Fibroblast of the conjunctiva (primary cell): Measurements from ENCODE around the gene PAM16.

Experiments
- DNase-seq: peaks from one replicate; pipeline ENCODE4 v3.0.0-alpha.2; 2010; ENCODE audit warnings: low read depth

Gene PAM16

DNA sequence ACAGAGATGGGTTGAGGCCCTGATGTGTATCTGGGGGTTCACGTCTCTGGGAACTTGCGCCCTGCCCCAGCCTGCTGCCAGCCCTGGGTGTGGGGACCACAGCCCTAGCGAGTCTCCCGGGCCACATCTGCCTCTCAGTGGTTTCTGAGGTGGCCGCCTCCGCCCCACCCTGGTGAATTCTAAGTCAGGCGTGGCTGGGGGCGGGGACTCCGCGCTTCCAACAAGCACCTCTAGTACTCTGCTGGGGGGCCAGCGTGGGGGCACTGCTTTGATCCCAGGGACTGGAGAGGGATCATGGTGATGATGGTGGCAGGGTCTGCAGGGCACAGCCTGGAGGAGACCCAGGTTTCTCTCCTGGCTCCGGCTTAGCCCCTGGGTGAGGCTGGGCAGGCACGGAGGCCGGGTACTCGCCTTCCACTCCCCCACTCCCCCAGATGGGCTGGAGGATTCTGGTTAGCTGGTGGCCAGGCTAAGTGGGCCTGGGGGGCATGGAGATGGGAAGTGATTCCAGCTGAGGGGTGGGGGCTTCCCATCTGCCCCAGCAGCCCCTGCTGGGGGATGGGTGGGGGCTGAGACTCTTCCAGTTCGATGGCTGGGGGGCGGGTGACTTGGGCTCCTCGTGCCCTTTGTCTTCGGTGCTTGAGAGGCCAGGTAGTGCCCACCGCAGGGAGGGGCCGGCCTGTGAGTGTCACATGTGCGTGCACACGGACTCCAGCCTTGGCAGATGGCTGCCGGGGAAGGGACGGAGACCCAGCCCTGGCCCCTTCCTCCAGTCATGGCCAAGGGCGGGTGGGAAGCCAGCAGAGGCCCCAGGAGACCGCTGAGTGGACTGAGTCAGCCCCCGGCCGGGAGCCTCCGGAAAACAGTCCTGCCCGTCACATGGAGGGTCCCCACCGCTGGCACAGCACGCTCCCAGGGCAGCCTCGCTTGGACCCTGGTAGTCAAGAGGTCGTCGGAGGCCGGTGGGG is 31.4 kb downstream of the PAM16 start:
- no peak for DNase-seq

- no peak for DNase-seq
These were observed 32.2 kb downstream of the PAM16 start for GRCh38 chr16:4318967-4319366.

DNA sequence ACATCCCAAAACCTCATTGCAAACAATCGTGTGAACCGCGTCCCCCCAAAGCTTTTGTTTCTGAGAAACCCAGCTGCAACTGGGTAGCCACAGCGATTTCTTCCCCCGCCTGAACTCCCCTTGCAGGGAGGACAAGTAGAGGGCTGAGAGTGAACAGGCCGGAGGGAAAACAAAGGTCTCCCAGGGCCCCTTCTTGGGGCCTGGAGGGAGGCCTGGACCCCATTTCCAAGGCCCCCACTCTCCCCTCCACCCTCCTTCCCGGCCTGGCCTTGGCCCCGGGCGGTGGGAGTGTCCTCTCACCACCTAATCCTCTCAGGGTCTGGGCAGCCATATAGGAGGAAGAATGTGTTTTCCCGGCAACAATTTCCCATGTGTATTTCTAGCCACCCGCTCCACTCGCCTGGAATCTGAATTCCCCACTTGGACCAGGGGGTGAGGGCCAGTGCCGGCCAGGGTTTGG is 32.6 kb downstream of the PAM16 start:
- no peak for DNase-seq

DNA sequence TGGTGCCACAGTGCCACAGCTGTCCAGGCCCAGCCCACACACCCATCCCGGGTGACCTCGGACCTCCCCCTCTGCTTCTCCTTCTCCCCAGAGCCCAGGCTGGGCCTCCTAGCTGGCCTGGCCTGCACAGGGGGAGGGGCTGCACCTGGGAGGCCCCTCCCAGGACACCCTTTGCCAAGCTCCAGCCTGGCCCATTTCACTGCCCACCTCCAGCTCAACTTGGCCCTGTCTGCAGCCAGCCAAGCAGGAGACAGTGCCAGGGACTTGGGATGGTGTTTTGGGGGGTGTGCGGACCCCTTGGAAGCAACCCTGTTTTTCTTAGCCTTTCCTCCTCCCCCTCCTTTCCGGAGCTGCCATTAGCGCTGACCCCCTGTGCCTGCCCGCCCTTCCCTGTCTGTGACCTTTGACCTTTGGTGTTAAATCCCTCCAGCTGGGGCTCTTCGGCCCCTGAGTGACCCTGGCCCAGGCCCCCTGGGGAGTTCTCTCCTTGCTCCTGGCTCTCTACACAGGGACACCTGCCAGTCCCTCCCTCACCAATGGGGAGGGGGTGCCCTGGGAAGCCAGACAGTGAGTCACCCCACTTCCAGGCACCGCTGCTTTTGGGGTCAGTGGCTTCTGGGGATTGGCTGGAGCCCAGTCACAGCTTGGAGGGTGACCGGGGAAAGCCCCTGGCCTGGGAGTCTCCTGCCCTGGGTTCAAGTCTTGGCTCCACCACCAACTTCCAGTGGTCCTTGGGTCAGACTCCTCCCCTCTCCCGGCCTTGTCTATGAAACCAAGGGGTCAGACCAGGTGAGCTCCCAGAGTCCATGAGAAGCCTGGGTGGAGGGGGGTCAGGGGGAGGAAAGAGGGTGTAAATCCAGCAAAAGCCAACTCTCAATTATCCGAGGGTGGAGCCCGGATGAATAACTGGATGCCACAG is 33.3 kb downstream of the PAM16 start:
- DNase-seq, result no peak

DNA sequence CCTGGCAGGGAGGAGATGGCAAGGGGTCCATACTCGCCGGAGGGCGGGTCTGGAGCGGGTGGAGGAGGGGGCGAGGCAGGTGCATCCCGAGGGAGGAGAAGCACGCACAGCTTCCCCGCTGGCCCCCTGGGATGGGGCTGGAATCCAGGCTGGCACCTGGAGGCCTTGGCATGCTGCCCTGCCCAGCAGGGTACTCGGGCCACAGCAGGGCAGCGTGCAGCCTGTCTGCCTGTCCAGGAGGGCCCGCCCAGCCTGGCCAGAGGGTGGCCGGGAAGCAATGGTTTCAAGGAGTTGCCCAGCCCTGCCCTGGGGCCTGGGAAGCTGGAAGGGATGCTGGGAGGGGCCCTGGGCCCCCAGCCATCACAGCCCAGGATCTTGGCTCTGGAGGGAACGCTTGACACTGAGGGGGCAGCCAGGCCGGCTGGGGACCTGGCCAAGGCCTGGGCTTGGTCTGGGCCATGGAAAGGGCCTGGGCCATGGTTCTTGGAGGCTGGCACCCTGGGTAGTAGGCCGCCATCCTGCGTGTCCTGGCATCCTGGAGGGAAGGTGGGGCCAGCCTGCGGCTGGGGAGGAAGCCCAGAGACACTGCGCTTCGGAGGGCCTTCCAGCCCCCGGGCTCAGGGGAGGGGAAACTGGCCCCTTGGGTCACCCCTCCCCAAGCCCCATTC is 34.1 kb downstream of the PAM16 start:
- DNase-seq, result no peak

DNA sequence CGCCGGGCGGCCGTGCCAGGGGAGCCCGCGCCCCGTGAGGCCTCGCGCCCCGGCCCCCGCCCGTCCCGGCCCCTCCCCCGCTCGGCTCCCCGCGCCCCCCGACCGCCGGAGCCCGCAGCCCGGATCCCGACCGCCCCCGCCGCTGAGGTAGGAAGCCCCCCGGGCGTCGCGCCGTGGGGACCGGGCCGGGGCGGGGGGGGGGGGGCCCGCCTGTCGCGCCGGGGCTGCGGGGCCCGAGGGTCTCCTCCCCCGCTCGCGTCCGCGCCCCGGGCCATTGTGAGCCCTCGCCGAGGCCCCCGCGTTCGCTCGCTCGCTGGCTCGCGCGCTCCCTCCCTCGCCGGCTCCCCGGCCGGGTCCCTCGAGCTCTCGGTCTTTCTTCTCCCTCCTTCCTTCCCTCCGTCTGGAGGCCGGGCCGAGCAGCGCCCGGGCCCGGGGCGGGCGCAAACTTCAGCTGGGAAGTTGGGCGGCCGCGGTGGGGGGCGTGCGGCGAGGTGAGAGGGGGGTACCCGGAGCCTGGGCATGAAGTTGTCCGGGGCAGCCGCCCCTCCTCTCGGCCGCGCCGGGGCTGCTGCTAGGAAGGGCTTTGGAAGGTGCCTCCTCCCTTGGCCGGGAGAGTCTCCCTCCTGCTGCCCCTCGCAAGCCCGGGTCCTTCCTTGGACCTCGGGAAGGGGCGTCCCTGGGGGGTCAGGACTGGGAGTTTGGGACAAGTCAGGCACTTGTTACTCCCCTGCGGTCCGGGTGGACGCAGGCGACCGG is 34.8 kb downstream of the PAM16 start:
- DNase-seq, result no peak

GRCh38 chr16:4315186-4316107 is 35.7 kb downstream of the PAM16 start, which contains the start of gene GLIS2:
Gene GLIS2 (plus strand): TSS chr16:4316067. CDS start chr16:4332281, 16,214 bp downstream.
- peak; percentile 67 for DNase-seq

DNA sequence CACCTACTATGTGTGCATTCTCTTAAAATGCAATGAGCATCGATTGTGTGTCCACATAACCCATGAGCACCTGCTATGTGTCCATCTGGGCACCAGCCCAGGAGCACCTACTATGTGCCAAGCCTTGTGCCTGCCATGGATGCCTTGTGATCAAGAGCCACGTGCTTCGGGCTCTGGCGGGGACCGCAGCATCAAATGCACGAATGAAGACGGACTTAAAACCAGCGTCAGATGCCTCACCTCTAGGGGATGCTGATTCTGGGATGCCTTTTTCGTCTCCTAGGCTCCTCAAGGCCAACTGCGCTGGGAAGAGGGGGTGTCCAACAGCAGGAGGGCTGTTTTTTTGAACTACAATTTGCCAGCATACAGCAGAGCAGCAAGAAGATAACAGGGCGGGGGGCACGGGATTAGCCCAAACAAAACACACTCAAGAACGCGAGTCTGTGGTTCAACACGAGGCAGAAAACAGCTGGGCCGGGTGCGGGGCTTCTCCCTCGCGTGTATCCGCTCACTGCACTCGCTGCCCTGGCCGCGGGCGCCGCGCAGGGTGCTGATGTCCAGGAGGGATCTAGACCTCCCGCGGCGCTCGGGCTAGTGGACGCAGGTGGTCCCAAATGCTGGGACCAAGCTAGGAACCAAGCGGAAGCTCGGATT is 36.5 kb downstream of the PAM16 start:
- DNase-seq, result no peak

GRCh38 chr16:4313563-4314531 is 37.3 kb downstream of the PAM16 start:
- no peak for DNase-seq

- peak; percentile 56 for DNase-seq
These were observed 41.3 kb downstream of the PAM16 start for GRCh38 chr16:4309833-4310266.

- no peak for DNase-seq
These were observed 41.9 kb downstream of the PAM16 start for GRCh38 chr16:4309102-4309832.

- DNase-seq, result peak; percentile 88
These were observed 43.7 kb downstream of the PAM16 start for GRCh38 chr16:4307215-4308037.

GRCh38 chr16:4306470-4307214 is 44.5 kb downstream of the PAM16 start:
- no peak for DNase-seq

- DNase-seq, result no peak
These were observed 47.1 kb downstream of the PAM16 start for GRCh38 chr16:4303973-4304372.

DNA sequence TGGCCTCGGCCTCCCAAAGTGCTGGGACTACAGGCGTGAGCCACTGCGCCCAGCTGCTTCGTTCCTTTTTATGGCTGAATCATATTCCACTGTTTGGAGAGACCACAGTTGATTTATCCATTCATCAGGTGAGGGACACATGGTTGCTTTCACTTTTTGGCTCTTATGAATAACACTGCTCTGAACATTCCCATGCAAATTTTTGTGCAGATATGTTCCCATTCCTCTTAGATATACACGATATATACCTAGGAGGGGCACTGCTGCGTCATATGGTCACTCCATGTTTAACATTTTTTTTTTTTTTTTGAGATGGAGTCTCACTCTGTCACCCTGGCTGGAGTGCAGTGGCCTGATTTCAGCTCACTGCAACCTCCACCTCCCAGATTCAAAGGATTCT is 49.2 kb downstream of the PAM16 start:
- DNase-seq, result no peak

DNA sequence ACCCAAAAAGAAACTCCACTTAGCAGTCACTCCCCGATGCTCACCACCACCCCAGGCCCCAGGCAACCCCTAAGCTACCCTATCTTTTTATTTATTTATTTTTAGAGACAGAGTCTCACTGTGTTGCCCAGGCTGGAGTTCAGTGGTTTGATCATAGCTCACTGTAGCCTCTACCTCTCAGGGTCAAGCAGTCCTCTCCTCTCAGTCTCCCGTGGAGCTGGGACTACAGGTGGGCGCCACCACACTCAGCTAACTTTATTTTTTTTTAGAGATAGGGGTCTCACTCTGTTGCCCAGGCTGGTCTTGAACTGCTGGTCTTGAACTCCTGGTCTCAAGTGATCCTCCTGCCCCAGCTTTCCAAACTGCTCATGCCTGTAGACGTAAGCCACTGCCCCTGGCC is 49.9 kb downstream of the PAM16 start:
- DNase-seq, result no peak
